Measurements from ENCODE around the gene COL11A1.

- TF ChIP-seq CTCF (conservative IDR thresholded peaks at IDR 0.05; ENCODE audit: low read depth in 2 of 2) = no peak
- TF ChIP-seq JUNB (IDR thresholded peaks at IDR 0.05; ENCODE audit: unreplicated experiment) = no peak
- TF ChIP-seq REST (IDR thresholded peaks at IDR 0.05; ENCODE audit: unreplicated experiment) = no peak
- TF ChIP-seq POLR2AphosphoS5 (IDR thresholded peaks at IDR 0.05; ENCODE audit: low read depth) = no peak
- no peak for TF ChIP-seq EZH2 (IDR thresholded peaks at IDR 0.05; ENCODE audit: low read depth, unreplicated experiment)
- no peak for TF ChIP-seq STAT1 (IDR thresholded peaks at IDR 0.05; ENCODE audit: unreplicated experiment)
- TF ChIP-seq ETS1 (IDR thresholded peaks at IDR 0.05) = no peak
- TF ChIP-seq CREB1 (CRISPR knock-in tag; IDR thresholded peaks at IDR 0.05; ENCODE audit: low read depth) = no peak
- no peak for TF ChIP-seq EZH2phosphoT487 (IDR thresholded peaks at IDR 0.05; ENCODE audit: unreplicated experiment)
- TF ChIP-seq NANOG (IDR thresholded peaks at IDR 0.05; ENCODE audit: borderline replicate concordance) = no peak
Observed at GRCh38 chr1:102901996-102902395, 206.3 kb downstream of the COL11A1 start.

Measured in GM23338 (cell line).